Lower lobe of right lung (tissue), 2 donors: ENCODE measurements around the gene SHISA6. TPM values are rescaled to one million over a fixed set of nuclear protein-coding genes. Genes with fewer than 3 reads are reported as not detected.

ENCODE experiments used
- ATAC-seq, 2 donors: fragments of 200-7000 bp; cut with Tn5 transposase; one replicate each; pipeline ENCODE4 v1.9.1; 2020 to 2022; ENCODE audit warnings: mild to moderate bottlenecking in 2 of 2, moderate library complexity in 2 of 2
- DNase-seq: peaks from one replicate; pipeline ENCODE4 v3.0.0-alpha.2; 2020
- H3K27ac ChIP-seq: fragments of 200-600 bp; one replicate; pipeline ENCODE4 v1.8.0; 2022
- H3K27me3 ChIP-seq: fragments of 200-600 bp; one replicate; pipeline ENCODE4 v1.8.0; 2022; ENCODE audit warnings: low read depth
- H3K36me3 ChIP-seq: fragments of 200-600 bp; one replicate; pipeline ENCODE4 v1.8.0; 2022; ENCODE audit warnings: mild to moderate bottlenecking
- H3K4me1 ChIP-seq: fragments of 200-600 bp; one replicate; pipeline ENCODE4 v1.8.0; 2022
- H3K4me3 ChIP-seq: fragments of 200-600 bp; one replicate; pipeline ENCODE4 v1.8.0; 2022; ENCODE audit warnings: mild to moderate bottlenecking
- H3K9me3 ChIP-seq: fragments of 200-600 bp; one replicate; pipeline ENCODE4 v1.8.0; 2022
- intact Hi-C: fragments of 100-400 bp; cut with DNase I; formaldehyde crosslinking; loops from one replicate; pipeline ENCODE4 v1.11.0; 2022
- total RNA-seq: library from RNA; stranded (reverse); fragmentation: NEBNext Ultra II Directional; extraction: Animal tissue kit (Norgen Biotek cat#: 25700); gene quantifications from one replicate; pipeline ENCODE4 v1.2.1, GENCODE V29; 2021
- TF ChIP-seq, protein P1 (sequence below): fragments of 200-600 bp; IDR thresholded peaks from one replicate; pipeline ENCODE4 v1.8.0; 2022; ENCODE audit warnings: antibody characterized with exemption, mild to moderate bottlenecking
- donor health status: DM: no; HTN: yes; CAD: no; lungs with severe emphysema.

SHISA6 gene
- total RNA-seq, 1 donor from 2014 or later = 0.44 TPM

DNA sequence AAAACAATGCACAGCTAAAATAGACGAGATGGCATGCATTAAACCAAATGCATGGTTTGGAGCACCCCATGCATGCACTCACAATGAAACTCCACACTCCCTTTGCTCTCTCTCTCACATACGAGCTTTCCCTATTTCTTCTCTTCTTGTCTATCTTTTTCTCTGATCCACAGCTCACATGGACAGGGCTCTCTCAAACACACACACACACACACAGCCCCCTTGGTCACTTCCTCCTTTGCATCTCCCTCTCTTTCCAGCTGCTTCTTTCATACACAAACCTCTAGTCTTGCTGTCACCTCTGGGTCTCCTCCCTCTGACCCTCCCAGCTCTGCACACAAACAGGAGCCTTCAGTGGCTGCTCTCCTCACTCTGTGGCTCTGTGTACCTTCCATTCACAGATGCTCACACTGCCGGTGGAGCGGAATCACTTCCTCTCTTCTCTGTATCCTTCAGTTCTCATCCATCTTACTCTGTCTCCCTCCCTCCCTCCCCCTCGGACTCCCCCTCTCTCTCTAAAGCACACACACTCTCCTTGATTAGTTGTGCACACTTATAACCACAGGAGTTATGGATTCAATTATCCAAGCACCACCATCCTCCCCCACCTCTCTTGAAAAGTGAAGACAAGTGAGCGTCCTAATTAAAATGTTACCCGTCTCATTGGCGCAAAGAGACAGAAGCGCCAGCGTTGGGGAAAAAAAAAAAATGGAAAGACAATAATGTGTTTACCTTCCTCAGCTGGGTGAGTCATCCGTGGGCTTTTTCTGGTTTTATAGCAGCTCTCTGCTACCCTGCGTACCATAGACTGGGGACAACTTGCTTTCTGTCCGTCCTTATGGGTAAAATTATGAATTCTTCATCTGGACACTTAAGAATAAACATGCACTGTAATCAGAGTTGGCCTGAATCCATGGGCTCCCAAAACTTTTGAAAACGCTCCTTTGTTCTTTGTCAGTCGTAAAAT is 90.8 kb downstream of the SHISA6 start:
- no peak for DNase-seq

DNA sequence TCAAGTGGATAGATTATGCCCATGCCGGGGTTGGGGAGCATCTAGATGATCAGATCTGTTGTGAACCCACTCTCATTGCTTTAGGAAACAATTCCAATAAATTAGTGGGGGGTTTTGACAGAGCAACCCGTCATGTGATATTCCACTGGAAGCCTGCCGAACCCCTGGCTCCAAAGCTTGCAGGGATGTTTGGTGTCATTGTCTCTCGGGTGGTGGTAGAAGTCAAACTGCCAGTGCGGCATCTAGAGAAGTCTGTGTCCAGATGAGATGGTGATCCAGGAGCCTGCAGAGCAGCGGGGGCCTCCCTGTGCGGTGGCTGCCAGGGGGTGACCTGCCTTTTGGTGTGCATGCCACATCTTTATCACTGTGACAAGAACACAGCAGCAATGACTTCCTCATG is 91.7 kb downstream of the SHISA6 start:
- no peaks in the 10 kb centered on the region for H3K27me3 ChIP-seq
- no peaks in the 10 kb centered on the region for H3K36me3 ChIP-seq
- H3K27ac ChIP-seq = no peak overlapping the region
- ATAC-seq (no peak), DNase-seq (no peak)
- TF ChIP-seq, protein P1, sequence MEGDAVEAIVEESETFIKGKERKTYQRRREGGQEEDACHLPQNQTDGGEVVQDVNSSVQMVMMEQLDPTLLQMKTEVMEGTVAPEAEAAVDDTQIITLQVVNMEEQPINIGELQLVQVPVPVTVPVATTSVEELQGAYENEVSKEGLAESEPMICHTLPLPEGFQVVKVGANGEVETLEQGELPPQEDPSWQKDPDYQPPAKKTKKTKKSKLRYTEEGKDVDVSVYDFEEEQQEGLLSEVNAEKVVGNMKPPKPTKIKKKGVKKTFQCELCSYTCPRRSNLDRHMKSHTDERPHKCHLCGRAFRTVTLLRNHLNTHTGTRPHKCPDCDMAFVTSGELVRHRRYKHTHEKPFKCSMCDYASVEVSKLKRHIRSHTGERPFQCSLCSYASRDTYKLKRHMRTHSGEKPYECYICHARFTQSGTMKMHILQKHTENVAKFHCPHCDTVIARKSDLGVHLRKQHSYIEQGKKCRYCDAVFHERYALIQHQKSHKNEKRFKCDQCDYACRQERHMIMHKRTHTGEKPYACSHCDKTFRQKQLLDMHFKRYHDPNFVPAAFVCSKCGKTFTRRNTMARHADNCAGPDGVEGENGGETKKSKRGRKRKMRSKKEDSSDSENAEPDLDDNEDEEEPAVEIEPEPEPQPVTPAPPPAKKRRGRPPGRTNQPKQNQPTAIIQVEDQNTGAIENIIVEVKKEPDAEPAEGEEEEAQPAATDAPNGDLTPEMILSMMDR = no peak
- intact Hi-C loops = no loop called here
- H3K9me3 ChIP-seq = no peaks in the 10 kb centered on the region
- no peak overlapping the region for H3K4me3 ChIP-seq
- H3K4me1 ChIP-seq = no peaks in the 10 kb centered on the region

More for the DNA sequence above, 90.8 kb downstream of the SHISA6 start:
- Histone ChIP-seq H3K36me3 (no peaks in the 10 kb centered on the region), H3K4me3 (no peak overlapping the region), H3K4me1 (no peaks in the 10 kb centered on the region), H3K9me3 (no peaks in the 10 kb centered on the region), H3K27me3 (no peaks in the 10 kb centered on the region), H3K27ac (no peak overlapping the region)
- TF ChIP-seq, protein P1 = no peak
- ATAC-seq = no peak
- intact Hi-C loops = no loop called here

DNA sequence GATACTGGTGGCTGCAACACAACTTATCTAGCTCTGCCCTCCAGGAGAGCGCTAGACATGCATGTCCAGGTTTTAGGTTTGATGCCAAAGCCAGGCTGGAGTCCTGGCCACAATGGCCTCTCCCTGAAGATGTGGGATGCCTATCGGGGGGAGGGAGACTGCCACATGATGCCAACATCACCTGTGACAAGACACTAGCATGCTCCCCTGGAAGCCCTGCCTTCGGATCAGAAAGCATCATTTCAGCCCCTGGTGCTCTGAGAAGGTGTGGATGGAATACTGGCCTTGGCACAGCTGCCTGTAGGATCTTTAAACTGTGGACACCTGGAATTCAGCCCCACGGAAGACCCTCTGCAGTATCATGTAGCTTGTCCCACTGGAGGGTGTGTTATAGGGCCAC is 93.5 kb downstream of the SHISA6 start:
- H3K27ac ChIP-seq = no peak overlapping the region
- H3K36me3 ChIP-seq = no peaks in the 10 kb centered on the region
- intact Hi-C loops = no loop called here
- no peaks in the 10 kb centered on the region for H3K4me1 ChIP-seq
- H3K27me3 ChIP-seq = no peaks in the 10 kb centered on the region
- no peak for ATAC-seq
- DNase-seq = no peak
- H3K9me3 ChIP-seq = no peaks in the 10 kb centered on the region
- TF ChIP-seq, protein P1 = no peak
- H3K4me3 ChIP-seq = no peak overlapping the region

DNA sequence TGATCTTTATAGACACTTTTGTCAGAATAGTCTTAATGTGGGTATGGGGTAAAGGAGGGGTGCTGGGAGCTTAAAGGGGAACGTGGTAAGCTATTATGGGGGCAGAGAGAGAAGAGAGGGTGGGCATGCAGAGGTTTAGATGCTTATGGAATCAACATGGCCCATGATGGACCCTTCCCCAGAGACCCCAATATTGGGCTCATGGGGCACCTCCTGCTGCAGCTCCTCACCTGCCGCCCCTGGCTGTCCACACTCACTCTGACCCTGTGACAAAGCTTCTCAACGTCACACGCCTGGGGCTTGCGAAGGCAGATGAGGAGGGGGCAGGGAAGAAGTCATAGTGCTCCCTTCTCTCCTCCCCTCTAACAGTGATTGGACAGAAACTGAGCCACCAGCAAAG is 95.3 kb downstream of the SHISA6 start:
- TF ChIP-seq, protein P1 = no peak
- intact Hi-C loops = no loop called here
- ATAC-seq (no peak), DNase-seq (no peak)
- Histone ChIP-seq H3K27ac (no peak overlapping the region), H3K4me1 (no peaks in the 10 kb centered on the region), H3K36me3 (no peaks in the 10 kb centered on the region), H3K4me3 (no peak overlapping the region), H3K27me3 (no peaks in the 10 kb centered on the region), H3K9me3 (no peaks in the 10 kb centered on the region)

DNA sequence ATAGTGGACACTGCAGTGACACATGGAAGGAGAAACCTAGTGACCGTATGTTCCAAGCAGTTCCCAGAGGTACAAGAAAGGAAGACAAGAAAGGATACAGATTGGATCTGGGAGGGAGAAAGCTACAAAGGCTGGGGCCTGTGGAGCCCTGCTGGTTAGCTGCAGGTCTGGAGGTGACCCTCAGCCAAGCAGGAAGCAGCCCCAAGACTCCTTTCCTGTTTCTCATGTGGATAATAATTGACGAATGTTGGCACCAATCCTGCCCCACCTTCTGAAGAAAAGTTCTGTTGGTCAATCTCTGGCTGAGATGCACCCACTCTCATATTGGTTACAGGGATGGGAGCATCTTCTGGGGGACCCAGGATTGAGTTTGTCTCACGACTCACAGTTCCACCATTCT is 99.8 kb downstream of the SHISA6 start:
- Histone ChIP-seq H3K4me3 (no peak overlapping the region), H3K9me3 (no peaks in the 10 kb centered on the region), H3K27ac (no peak overlapping the region), H3K4me1 (no peaks in the 10 kb centered on the region), H3K27me3 (no peaks in the 10 kb centered on the region), H3K36me3 (no peaks in the 10 kb centered on the region)
- intact Hi-C loops = no loop called here
- TF ChIP-seq, protein P1 = no peak
- ATAC-seq = peak in 1 of 2 donors; percentile 37
- DNase-seq = no peak
